HG02588 (cell line): Measurements from ENCODE around the gene CTCFL.

Experiments
- ATAC-seq: cut with Tn5 transposase; IDR thresholded peaks from one replicate; pipeline ENCODE4 v1.9.1; 2021; ENCODE audit warnings: mild to moderate bottlenecking, moderate library complexity; ENCODE audit not compliant: unreplicated experiment

CTCFL gene

GRCh38 chr20:57449398-57450354 lies 75.3 kb downstream of the CTCFL start:
- no peak for ATAC-seq

GRCh38 chr20:57448764-57449354 lies 76.1 kb downstream of the CTCFL start:
- ATAC-seq: no peak
